Measurements from ENCODE around the gene FAM47B.

DNA sequence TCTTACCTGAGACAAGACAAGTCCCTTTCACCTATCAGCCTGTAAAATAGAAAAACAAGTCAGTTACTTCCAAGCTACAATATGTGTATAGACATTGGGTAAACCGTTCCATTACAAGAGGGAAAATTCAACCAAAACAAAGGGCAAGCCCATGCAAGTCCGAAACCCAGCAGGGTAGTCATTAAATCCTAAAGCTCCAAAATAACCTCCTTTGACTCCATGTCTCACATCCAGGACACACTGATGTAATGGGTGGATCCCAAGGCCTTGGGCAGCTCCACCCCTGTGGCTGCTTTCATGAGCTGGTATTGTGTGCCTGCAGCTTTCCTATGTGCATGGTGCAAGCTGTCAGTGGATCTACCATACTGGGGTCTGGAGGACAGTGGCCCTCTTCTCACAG, 14.7 kb upstream of the FAM47B start:
- TF ChIP-seq, protein P1, sequence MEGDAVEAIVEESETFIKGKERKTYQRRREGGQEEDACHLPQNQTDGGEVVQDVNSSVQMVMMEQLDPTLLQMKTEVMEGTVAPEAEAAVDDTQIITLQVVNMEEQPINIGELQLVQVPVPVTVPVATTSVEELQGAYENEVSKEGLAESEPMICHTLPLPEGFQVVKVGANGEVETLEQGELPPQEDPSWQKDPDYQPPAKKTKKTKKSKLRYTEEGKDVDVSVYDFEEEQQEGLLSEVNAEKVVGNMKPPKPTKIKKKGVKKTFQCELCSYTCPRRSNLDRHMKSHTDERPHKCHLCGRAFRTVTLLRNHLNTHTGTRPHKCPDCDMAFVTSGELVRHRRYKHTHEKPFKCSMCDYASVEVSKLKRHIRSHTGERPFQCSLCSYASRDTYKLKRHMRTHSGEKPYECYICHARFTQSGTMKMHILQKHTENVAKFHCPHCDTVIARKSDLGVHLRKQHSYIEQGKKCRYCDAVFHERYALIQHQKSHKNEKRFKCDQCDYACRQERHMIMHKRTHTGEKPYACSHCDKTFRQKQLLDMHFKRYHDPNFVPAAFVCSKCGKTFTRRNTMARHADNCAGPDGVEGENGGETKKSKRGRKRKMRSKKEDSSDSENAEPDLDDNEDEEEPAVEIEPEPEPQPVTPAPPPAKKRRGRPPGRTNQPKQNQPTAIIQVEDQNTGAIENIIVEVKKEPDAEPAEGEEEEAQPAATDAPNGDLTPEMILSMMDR (IDR thresholded peaks at IDR 0.05), result no peak
- no peak for TF ChIP-seq EZH2 (IDR thresholded peaks at IDR 0.05)
